ENCODE results near the gene SIM1. TPM values are rescaled to one million over a fixed set of nuclear protein-coding genes. Genes with fewer than 3 reads are reported as not detected.

The SIM1 gene
- total RNA-seq, 1 experiment from 2014 or later, result not detected

DNA sequence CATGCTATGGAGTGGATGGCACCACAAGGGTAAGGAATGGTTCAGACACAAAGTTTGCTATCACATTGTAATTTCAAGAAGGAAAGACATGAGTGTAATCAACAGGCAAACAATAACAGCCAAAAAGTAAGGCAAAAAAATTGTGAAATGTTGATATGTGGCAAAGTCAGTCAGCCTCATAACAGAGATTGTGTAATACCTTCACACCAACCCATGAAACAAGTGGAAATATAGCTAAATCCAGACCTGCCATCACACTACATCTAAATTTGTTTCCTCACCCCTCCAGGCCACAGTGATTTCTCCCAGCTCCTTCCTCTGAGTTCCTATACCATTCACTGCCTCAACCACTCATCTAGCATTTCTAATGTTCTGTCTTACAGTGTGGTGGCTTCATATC lies 37.3 kb downstream of the SIM1 start:
- POLR2A ChIA-PET, result no interaction called here
- no peak overlapping the region for H3K4me3 ChIP-seq (replicated peaks in 1 of 2; ENCODE audit: low read depth in 1 of 2, low read length in 2 of 2)
- no peak overlapping the region for H3K27ac ChIP-seq (ENCODE audit: low read depth, low read length)
- CTCF ChIA-PET, result no interaction called here
- H3K9me3 ChIP-seq (ENCODE audit: control insufficient read depth in 1 of 2, insufficient read depth in 1 of 2, low read depth in 1 of 2, low read length in 2 of 2), result no peaks in the 10 kb centered on the region
- ATAC-seq (no peak), DNase-seq (ENCODE audit: low read depth, low spot score) (no peak)
- no peak overlapping the region for H3K9ac ChIP-seq (ENCODE audit: low read length)
- H3K27me3 ChIP-seq (ENCODE audit: insufficient read depth, low read length), result no peaks in the 10 kb centered on the region
- intact Hi-C loops (cut with micrococcal nuclease), result no loop called here
- H3K36me3 ChIP-seq (ENCODE audit: control insufficient read depth in 1 of 2, insufficient read depth in 2 of 2, low read length in 2 of 2), result no peaks in the 10 kb centered on the region
- no peaks in the 10 kb centered on the region for H3K4me1 ChIP-seq (ENCODE audit: control insufficient read depth in 1 of 2, insufficient read depth in 2 of 2, low read length in 2 of 2)
- H3K4me2 ChIP-seq (ENCODE audit: low read length), result no peak overlapping the region
- no peaks in the 10 kb centered on the region for H4K20me1 ChIP-seq (ENCODE audit: insufficient read depth)
- RAD21 ChIA-PET (ENCODE audit: low non-redundant PET in 1 of 2, low total read pairs in 2 of 2, uncharacterized antibody in 2 of 2, unreplicated experiment in 2 of 2), result no interaction called here
- no peaks in the 10 kb centered on the region for H3K9me2 ChIP-seq (ENCODE audit: insufficient read depth)
- no TSS peak for BruUV-seq (replicated peaks)
- no peaks in the 10 kb centered on the region for H3K79me2 ChIP-seq (ENCODE audit: insufficient read depth, low read length)
- no peak for TF ChIP-seq JUND (IDR thresholded peaks at IDR 0.05)
- TF ChIP-seq SP1 (IDR thresholded peaks at IDR 0.05; ENCODE audit: low read depth), result no peak
- TF ChIP-seq EGR1 (IDR thresholded peaks at IDR 0.05; ENCODE audit: low read depth), result no peak
- TF ChIP-seq EZH2phosphoT487 (IDR thresholded peaks at IDR 0.05; ENCODE audit: borderline replicate concordance), result no peak
- no peak for TF ChIP-seq ELF1 (IDR thresholded peaks at IDR 0.05; ENCODE audit: borderline replicate concordance, low read depth)
- no peak for TF ChIP-seq SRF (IDR thresholded peaks at IDR 0.05; ENCODE audit: low read depth)
- no peak for TF ChIP-seq ZFX (IDR thresholded peaks at IDR 0.05)
- no peak for TF ChIP-seq POLR2AphosphoS5 (IDR thresholded peaks at IDR 0.05; ENCODE audit: low read depth, low read length)
- TF ChIP-seq, protein P1, sequence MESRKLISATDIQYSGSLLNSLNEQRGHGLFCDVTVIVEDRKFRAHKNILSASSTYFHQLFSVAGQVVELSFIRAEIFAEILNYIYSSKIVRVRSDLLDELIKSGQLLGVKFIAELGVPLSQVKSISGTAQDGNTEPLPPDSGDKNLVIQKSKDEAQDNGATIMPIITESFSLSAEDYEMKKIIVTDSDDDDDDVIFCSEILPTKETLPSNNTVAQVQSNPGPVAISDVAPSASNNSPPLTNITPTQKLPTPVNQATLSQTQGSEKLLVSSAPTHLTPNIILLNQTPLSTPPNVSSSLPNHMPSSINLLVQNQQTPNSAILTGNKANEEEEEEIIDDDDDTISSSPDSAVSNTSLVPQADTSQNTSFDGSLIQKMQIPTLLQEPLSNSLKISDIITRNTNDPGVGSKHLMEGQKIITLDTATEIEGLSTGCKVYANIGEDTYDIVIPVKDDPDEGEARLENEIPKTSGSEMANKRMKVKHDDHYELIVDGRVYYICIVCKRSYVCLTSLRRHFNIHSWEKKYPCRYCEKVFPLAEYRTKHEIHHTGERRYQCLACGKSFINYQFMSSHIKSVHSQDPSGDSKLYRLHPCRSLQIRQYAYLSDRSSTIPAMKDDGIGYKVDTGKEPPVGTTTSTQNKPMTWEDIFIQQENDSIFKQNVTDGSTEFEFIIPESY (IDR thresholded peaks at IDR 0.05; ENCODE audit: extremely low read depth, insufficient replicate concordance, low read length), result no peak
- TF ChIP-seq, protein P2, sequence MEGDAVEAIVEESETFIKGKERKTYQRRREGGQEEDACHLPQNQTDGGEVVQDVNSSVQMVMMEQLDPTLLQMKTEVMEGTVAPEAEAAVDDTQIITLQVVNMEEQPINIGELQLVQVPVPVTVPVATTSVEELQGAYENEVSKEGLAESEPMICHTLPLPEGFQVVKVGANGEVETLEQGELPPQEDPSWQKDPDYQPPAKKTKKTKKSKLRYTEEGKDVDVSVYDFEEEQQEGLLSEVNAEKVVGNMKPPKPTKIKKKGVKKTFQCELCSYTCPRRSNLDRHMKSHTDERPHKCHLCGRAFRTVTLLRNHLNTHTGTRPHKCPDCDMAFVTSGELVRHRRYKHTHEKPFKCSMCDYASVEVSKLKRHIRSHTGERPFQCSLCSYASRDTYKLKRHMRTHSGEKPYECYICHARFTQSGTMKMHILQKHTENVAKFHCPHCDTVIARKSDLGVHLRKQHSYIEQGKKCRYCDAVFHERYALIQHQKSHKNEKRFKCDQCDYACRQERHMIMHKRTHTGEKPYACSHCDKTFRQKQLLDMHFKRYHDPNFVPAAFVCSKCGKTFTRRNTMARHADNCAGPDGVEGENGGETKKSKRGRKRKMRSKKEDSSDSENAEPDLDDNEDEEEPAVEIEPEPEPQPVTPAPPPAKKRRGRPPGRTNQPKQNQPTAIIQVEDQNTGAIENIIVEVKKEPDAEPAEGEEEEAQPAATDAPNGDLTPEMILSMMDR (IDR thresholded peaks at IDR 0.05 in 2 of 3, conservative IDR thresholded peaks at IDR 0.05 in 1 of 3; ENCODE audit: borderline replicate concordance in 1 of 3, insufficient read depth in 1 of 3, low read depth in 2 of 3, low read length in 2 of 3), result no peak
- TF ChIP-seq CEBPB (IDR thresholded peaks at IDR 0.05; ENCODE audit: low read depth), result no peak
- no peak for TF ChIP-seq YY1 (IDR thresholded peaks at IDR 0.05; ENCODE audit: extremely low read depth, insufficient replicate concordance, low read depth, low read length)
- TF ChIP-seq, protein P3, sequence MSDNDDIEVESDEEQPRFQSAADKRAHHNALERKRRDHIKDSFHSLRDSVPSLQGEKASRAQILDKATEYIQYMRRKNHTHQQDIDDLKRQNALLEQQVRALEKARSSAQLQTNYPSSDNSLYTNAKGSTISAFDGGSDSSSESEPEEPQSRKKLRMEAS (IDR thresholded peaks at IDR 0.05), result no peak
- TF ChIP-seq, protein P4, sequence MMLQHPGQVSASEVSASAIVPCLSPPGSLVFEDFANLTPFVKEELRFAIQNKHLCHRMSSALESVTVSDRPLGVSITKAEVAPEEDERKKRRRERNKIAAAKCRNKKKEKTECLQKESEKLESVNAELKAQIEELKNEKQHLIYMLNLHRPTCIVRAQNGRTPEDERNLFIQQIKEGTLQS (IDR thresholded peaks at IDR 0.05), result no peak
- no peak for TF ChIP-seq POLR2A (IDR thresholded peaks at IDR 0.05; ENCODE audit: borderline replicate concordance, extremely low read depth, insufficient read depth, insufficient read length)
- TF ChIP-seq SIN3A (IDR thresholded peaks at IDR 0.05; ENCODE audit: low read depth), result no peak
- no peak for TF ChIP-seq RAD21 (IDR thresholded peaks at IDR 0.05; ENCODE audit: low read depth)
- no peak overlapping the region for H2AFZ ChIP-seq (ENCODE audit: low read depth, low read length, poor library complexity, severe bottlenecking)
